Fibroblast of upper back skin (primary cell): ENCODE measurements around the gene ITGB2.
A peak's percentile ranks its signal among the peaks of the same experiment; 100 is the strongest.

Experiments used
- DNase-seq: peaks from one replicate; pipeline ENCODE4 v3.0.0-alpha.2; 2013

The ITGB2 gene

GRCh38 chr21:44955141-44955797, 34.6 kb upstream of the ITGB2 start:
- DNase-seq = peak; percentile 14

- no peak for DNase-seq
Observed at GRCh38 chr21:44954281-44954771, 33.6 kb upstream of the ITGB2 start.

- DNase-seq = no peak
Observed at GRCh38 chr21:44953628-44954021, 32.9 kb upstream of the ITGB2 start.

- no peak for DNase-seq
Observed at GRCh38 chr21:44952929-44953627, 32.4 kb upstream of the ITGB2 start.

GRCh38 chr21:44952116-44952928, 31.6 kb upstream of the ITGB2 start:
- DNase-seq = no peak

- no peak for DNase-seq
Observed at GRCh38 chr21:44951186-44951915, 30.7 kb upstream of the ITGB2 start.

- DNase-seq = no peak
Observed at GRCh38 chr21:44950351-44950750, 29.7 kb upstream of the ITGB2 start.

GRCh38 chr21:44949779-44950198, 29.1 kb upstream of the ITGB2 start:
- DNase-seq = peak; percentile 66

- DNase-seq = no peak
Observed at GRCh38 chr21:44949161-44949778, 28.6 kb upstream of the ITGB2 start.

- DNase-seq = no peak
Observed at GRCh38 chr21:44948426-44949120, 27.9 kb upstream of the ITGB2 start.

- no peak for DNase-seq
Observed at GRCh38 chr21:44947930-44948331, 27.2 kb upstream of the ITGB2 start.

GRCh38 chr21:44947111-44947929, 26.6 kb upstream of the ITGB2 start:
- no peak for DNase-seq

- no peak for DNase-seq
Observed at GRCh38 chr21:44946254-44947041, 25.7 kb upstream of the ITGB2 start.

GRCh38 chr21:44944596-44944995, 23.9 kb upstream of the ITGB2 start:
- DNase-seq = no peak

- no peak for DNase-seq
Observed at GRCh38 chr21:44943686-44944550, 23.2 kb upstream of the ITGB2 start.

- DNase-seq = no peak
Observed at GRCh38 chr21:44943005-44943685, 22.4 kb upstream of the ITGB2 start.

GRCh38 chr21:44942566-44942965, 21.9 kb upstream of the ITGB2 start:
- DNase-seq = no peak

GRCh38 chr21:44941567-44941966, 20.9 kb upstream of the ITGB2 start:
- DNase-seq = no peak
